ENCODE results near the gene CHORDC1. TPM values are rescaled to one million over a fixed set of nuclear protein-coding genes. Genes with fewer than 3 reads are reported as not detected.

CHORDC1 gene
- total and polyA plus RNA-seq, 12 donors = 11.3 to 83.7 (median 34.8) TPM

DNA sequence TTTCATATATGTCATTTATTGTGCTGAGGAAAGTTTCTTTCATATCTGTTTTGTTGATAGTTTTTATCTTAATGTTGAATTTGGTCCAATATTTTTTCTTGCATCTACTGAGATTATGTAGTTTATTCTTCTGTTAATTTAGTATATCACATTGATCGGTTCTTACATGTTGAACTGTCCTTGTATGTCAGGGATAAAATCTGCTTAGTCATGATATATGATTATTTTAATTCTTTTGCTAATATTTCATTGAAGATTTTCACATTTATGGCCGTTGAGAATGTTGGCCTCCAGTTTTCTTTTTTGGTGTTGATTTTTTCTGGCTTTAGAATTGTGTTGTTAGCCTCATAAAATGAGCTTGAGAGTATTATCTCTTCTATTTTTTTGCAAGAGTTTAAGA is 31.2 kb upstream of the CHORDC1 start:
- WGBS, 4 donors = 49 to 52% (median 49%) methylated on average over 2 of the region's 2 CpGs

DNA sequence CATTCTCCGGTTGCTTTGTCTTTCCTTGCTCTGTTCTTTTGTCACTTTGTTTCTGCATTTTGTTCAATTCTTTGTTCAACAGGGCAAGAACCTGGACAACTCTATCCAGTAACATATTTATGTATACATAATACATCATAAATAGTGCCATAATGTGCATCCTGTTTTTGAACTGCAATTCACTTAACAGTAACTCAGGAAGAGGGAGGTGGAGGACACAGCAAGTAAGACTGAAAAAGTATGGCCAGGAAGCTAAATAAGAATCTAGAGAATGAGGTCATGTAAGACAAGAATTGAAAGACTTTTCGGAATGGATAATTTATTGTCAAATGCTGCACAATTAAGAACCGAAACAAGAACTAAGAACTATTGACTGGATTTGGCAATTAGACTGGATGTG is 29.2 kb upstream of the CHORDC1 start:
- DNase-seq = no peak
- Histone ChIP-seq H3K4me1 (replicated peaks in 1 of 2) (no peaks in the 10 kb centered on the region), H3K9me3 (replicated peaks in 1 of 3) (no peaks in the 10 kb centered on the region), H3K36me3 (replicated peaks in 1 of 2) (no peaks in the 10 kb centered on the region), H3K27ac (no peak overlapping the region), H3K4me3 (no peak overlapping the region), H3K27me3 (no peaks in the 10 kb centered on the region)
- intact Hi-C loops (cut with DNase I) = no loop called here
- WGBS, 4 donors = 57 to 69% (median 64%) methylated on average over 3 of the region's 3 CpGs
- no peak for TF ChIP-seq POLR2A (IDR thresholded peaks at IDR 0.05)
- TF ChIP-seq, protein P1, sequence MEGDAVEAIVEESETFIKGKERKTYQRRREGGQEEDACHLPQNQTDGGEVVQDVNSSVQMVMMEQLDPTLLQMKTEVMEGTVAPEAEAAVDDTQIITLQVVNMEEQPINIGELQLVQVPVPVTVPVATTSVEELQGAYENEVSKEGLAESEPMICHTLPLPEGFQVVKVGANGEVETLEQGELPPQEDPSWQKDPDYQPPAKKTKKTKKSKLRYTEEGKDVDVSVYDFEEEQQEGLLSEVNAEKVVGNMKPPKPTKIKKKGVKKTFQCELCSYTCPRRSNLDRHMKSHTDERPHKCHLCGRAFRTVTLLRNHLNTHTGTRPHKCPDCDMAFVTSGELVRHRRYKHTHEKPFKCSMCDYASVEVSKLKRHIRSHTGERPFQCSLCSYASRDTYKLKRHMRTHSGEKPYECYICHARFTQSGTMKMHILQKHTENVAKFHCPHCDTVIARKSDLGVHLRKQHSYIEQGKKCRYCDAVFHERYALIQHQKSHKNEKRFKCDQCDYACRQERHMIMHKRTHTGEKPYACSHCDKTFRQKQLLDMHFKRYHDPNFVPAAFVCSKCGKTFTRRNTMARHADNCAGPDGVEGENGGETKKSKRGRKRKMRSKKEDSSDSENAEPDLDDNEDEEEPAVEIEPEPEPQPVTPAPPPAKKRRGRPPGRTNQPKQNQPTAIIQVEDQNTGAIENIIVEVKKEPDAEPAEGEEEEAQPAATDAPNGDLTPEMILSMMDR (IDR thresholded peaks at IDR 0.05) = no peak

More for the DNA sequence above, 31.2 kb upstream of the CHORDC1 start:
- intact Hi-C loops (cut with DNase I) = no loop called here
- DNase-seq = no peak
- TF ChIP-seq, protein P1 (IDR thresholded peaks at IDR 0.05) = no peak
- TF ChIP-seq POLR2A (IDR thresholded peaks at IDR 0.05) = no peak
- Histone ChIP-seq H3K27me3 (no peaks in the 10 kb centered on the region), H3K9me3 (replicated peaks in 1 of 3) (no peaks in the 10 kb centered on the region), H3K36me3 (replicated peaks in 1 of 2) (no peaks in the 10 kb centered on the region), H3K4me3 (no peak overlapping the region), H3K27ac (no peak overlapping the region), H3K4me1 (replicated peaks in 1 of 2) (no peaks in the 10 kb centered on the region)

DNA sequence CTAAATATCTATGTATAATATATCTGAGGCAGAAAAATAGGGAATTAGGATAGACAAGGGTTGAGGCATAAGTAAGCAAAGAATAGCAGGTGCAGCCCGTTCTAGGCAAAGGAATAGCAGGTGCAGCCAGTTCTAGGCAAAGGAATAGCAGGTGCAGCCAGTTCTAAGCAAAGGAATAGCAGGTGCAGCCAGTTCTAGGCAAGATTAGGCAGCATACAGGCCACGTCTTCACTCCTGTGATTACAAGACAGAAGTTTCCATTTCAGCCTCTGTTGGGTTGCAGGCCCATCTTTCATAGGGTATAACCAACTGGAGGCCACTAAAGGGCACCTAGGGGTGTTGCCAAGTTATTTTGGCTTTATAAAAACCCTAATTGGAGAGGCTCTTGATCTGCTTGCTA is 28.8 kb upstream of the CHORDC1 start:
- intact Hi-C loops (cut with DNase I) = no loop called here
- no peaks in the 10 kb centered on the region for H3K9me3 ChIP-seq (replicated peaks in 1 of 3)
- no peaks in the 10 kb centered on the region for H3K27me3 ChIP-seq
- no peak for DNase-seq
- no peaks in the 10 kb centered on the region for H3K36me3 ChIP-seq (replicated peaks in 1 of 2)
- WGBS, 4 donors = 74 to 88% (median 80%) methylated on average over 2 of the region's 2 CpGs
- TF ChIP-seq, protein P1 (IDR thresholded peaks at IDR 0.05) = no peak
- TF ChIP-seq POLR2A (IDR thresholded peaks at IDR 0.05) = no peak
- H3K4me1 ChIP-seq (replicated peaks in 1 of 2) = no peaks in the 10 kb centered on the region
- H3K4me3 ChIP-seq = no peak overlapping the region
- no peak overlapping the region for H3K27ac ChIP-seq

DNA sequence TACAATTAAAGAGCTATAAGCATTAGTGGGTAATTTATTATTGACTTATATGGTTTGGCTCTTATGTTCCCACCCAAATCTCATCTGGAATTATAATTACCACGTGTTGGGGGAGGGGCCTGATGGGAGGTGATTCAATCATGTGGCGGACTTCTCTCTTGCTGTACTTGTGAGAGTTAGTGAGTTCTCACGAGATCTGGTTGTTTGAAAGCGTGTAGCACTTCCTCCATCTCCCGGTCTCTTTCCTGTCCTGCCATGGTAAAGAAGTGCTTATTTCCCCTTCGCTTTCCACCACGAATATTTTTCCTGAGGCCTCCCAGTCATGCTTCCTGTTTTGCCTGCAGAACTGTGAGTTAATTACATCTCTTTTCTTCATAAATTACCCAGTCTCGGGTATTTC is 28.1 kb upstream of the CHORDC1 start:
- no peak overlapping the region for H3K4me3 ChIP-seq
- no peaks in the 10 kb centered on the region for H3K36me3 ChIP-seq (replicated peaks in 1 of 2)
- intact Hi-C loops (cut with DNase I) = no loop called here
- no peak overlapping the region for H3K27ac ChIP-seq
- no peak for DNase-seq
- no peaks in the 10 kb centered on the region for H3K27me3 ChIP-seq
- TF ChIP-seq, protein P1 (IDR thresholded peaks at IDR 0.05) = no peak
- TF ChIP-seq POLR2A (IDR thresholded peaks at IDR 0.05) = no peak
- no peaks in the 10 kb centered on the region for H3K9me3 ChIP-seq (replicated peaks in 1 of 3)
- H3K4me1 ChIP-seq (replicated peaks in 1 of 2) = no peaks in the 10 kb centered on the region
- WGBS, 4 donors = 50 to 62% (median 56%) methylated on average over 8 of the region's 8 CpGs
